HEK293T (cell line): Measurements from ENCODE around the gene ANO1.

Experiments
- CTCF ChIA-PET: fragments of 350-600 bp; formaldehyde crosslinking; extraction: SDS; loops from one replicate; lab custom pipeline; 2021; ENCODE audit warnings: antibody characterized with exemption, inconsistent platforms; lab: Yijun Ruan, JAX
- POLR2A ChIA-PET: fragments of 350-600 bp; formaldehyde crosslinking; extraction: SDS; loops from one replicate; lab custom pipeline; 2020; ENCODE audit warnings: antibody characterized with exemption, inconsistent platforms; lab: Yijun Ruan, JAX
- DNase-seq: peaks from one replicate; pipeline ENCODE4 v3.0.0; 2012; ENCODE audit warnings: mixed read lengths; ENCODE audit errors: extremely low spot score
- ARNT ChIP-seq: fragments of 450-650 bp; IDR thresholded peaks from 2 replicates; pipeline ENCODE4 v1.6.1; 2017; ENCODE audit warnings: mild to moderate bottlenecking
- BHLHE40 ChIP-seq: fragments of 450-650 bp; IDR thresholded peaks from 2 replicates; pipeline ENCODE4 v1.6.1; 2016; ENCODE audit warnings: mild to moderate bottlenecking, moderate library complexity, borderline replicate concordance
- CTBP1 ChIP-seq: fragments of 450-650 bp; IDR thresholded peaks from 2 replicates; pipeline ENCODE4 v1.6.1; 2016; ENCODE audit warnings: borderline replicate concordance
- ELF4 ChIP-seq: fragments of 450-650 bp; IDR thresholded peaks from 2 replicates; pipeline ENCODE4 v1.6.1; 2017; ENCODE audit warnings: antibody characterized with exemption
- FOXA1 ChIP-seq: fragments of 450-650 bp; IDR thresholded peaks from 2 replicates; pipeline ENCODE4 v1.6.1; 2016; ENCODE audit warnings: mild to moderate bottlenecking
- FOXK2 ChIP-seq: fragments of 450-650 bp; IDR thresholded peaks from 2 replicates; pipeline ENCODE4 v1.6.1; 2016; ENCODE audit warnings: mild to moderate bottlenecking
- FOXM1 ChIP-seq: fragments of 450-650 bp; IDR thresholded peaks from 2 replicates; pipeline ENCODE4 v1.6.1; 2017; ENCODE audit warnings: mild to moderate bottlenecking, borderline replicate concordance
- HDGF ChIP-seq: fragments of 450-650 bp; IDR thresholded peaks from 2 replicates; pipeline ENCODE4 v1.6.1; 2017; ENCODE audit warnings: antibody characterized with exemption, borderline replicate concordance
- L3MBTL2 ChIP-seq: fragments of 450-650 bp; conservative IDR thresholded peaks from 2 replicates; pipeline ENCODE4 v1.6.1; 2016; ENCODE audit warnings: mild to moderate bottlenecking
- LEF1 ChIP-seq: fragments of 450-650 bp; IDR thresholded peaks from 2 replicates; pipeline ENCODE4 v1.6.1; 2017; ENCODE audit warnings: mild to moderate bottlenecking, borderline replicate concordance
- NFRKB ChIP-seq: fragments of 450-650 bp; IDR thresholded peaks from 2 replicates; pipeline ENCODE4 v1.6.1; 2016; ENCODE audit warnings: mild to moderate bottlenecking, moderate library complexity
- PKNOX1 ChIP-seq: fragments of 450-650 bp; IDR thresholded peaks from 2 replicates; pipeline ENCODE4 v1.6.1; 2016
- SP1 ChIP-seq: fragments of 450-650 bp; IDR thresholded peaks from 2 replicates; pipeline ENCODE4 v1.6.1; 2017
- SUZ12 ChIP-seq: fragments of 450-650 bp; IDR thresholded peaks from 2 replicates; pipeline ENCODE4 v1.6.1; 2016; ENCODE audit warnings: mild to moderate bottlenecking
- TARDBP ChIP-seq: fragments of 450-650 bp; IDR thresholded peaks from 2 replicates; pipeline ENCODE4 v1.6.1; 2016
- ZNF384 ChIP-seq: fragments of 450-650 bp; IDR thresholded peaks from 2 replicates; pipeline ENCODE4 v1.6.1; 2016

The ANO1 gene

GRCh38 chr11:70107191-70107590 lies 29.1 kb downstream of the ANO1 start:
- TF ChIP-seq ZNF384 (no peak), SP1 (no peak), TARDBP (no peak), L3MBTL2 (no peak), ELF4 (no peak), NFRKB (no peak), FOXK2 (no peak), FOXM1 (no peak), PKNOX1 (no peak), ARNT (no peak), SUZ12 (no peak), FOXA1 (no peak), LEF1 (no peak), HDGF (no peak)
- no peak for DNase-seq
- CTCF ChIA-PET, result no interaction called here
- POLR2A ChIA-PET, result no interaction called here

GRCh38 chr11:70107756-70108155 lies 29.6 kb downstream of the ANO1 start:
- no peak for TF ChIP-seq TARDBP
- TF ChIP-seq FOXK2, result no peak
- TF ChIP-seq ELF4, result no peak
- no peak for TF ChIP-seq SUZ12
- no peak for TF ChIP-seq FOXM1
- TF ChIP-seq ZNF384, result no peak
- no peak for TF ChIP-seq PKNOX1
- TF ChIP-seq FOXA1, result no peak
- no peak for TF ChIP-seq BHLHE40
- no peak for TF ChIP-seq HDGF
- no peak for DNase-seq
- ChIA-PET POLR2A (no interaction called here), CTCF (no interaction called here)

- POLR2A ChIA-PET, result no interaction called here
These were observed 30.1 kb downstream of the ANO1 start for GRCh38 chr11:70108250-70108649.

GRCh38 chr11:70109006-70109405 lies 30.9 kb downstream of the ANO1 start:
- no peak for DNase-seq
- ChIA-PET CTCF (no interaction called here), POLR2A (no interaction called here)
- TF ChIP-seq NFRKB (no peak), ZNF384 (no peak), HDGF (no peak), ELF4 (no peak), BHLHE40 (no peak), CTBP1 (no peak), TARDBP (no peak), FOXK2 (no peak), LEF1 (no peak), FOXM1 (no peak), ARNT (no peak)

More at GRCh38 chr11:70108250-70108649, 30.1 kb downstream of the ANO1 start:
- no peak for DNase-seq
- CTCF ChIA-PET, result no interaction called here
- TF ChIP-seq ELF4, result no peak
- TF ChIP-seq ARNT, result 0 out of 2 replicates have a peak, but pooled peaks have one; percentile 24

GRCh38 chr11:70109903-70110302 lies 31.8 kb downstream of the ANO1 start:
- no peak for DNase-seq
- TF ChIP-seq FOXM1 (no peak), FOXA1 (no peak), PKNOX1 (no peak), TARDBP (no peak), ARNT (no peak), LEF1 (no peak), SUZ12 (no peak), HDGF (no peak)
- CTCF ChIA-PET, result no interaction called here
- POLR2A ChIA-PET, result no interaction called here

GRCh38 chr11:70110538-70111055 lies 32.5 kb downstream of the ANO1 start:
- POLR2A ChIA-PET, result no interaction called here

More at GRCh38 chr11:70110538-70111055, 32.5 kb downstream of the ANO1 start:
- CTCF ChIA-PET, result no interaction called here
- TF ChIP-seq SP1, result no peak
- TF ChIP-seq ARNT, result no peak
- no peak for TF ChIP-seq PKNOX1
- no peak for TF ChIP-seq ELF4
- TF ChIP-seq CTBP1, result no peak
- no peak for TF ChIP-seq L3MBTL2
- TF ChIP-seq FOXA1, result no peak
- TF ChIP-seq LEF1, result no peak
- TF ChIP-seq NFRKB, result no peak
- TF ChIP-seq BHLHE40, result no peak
- TF ChIP-seq ZNF384, result no peak
- TF ChIP-seq TARDBP, result no peak
- no peak for TF ChIP-seq SUZ12
- TF ChIP-seq FOXK2, result no peak
- no peak for DNase-seq
